Hepatocyte (in vitro differentiated cells): ENCODE measurements around the gene ARHGAP26.

Source experiments
- CTCF ChIP-seq: fragments of 200-600 bp; sonication (generic); IDR thresholded peaks from 2 replicates; pipeline ENCODE4 v1.5.1; 2016; ENCODE audit warnings: antibody characterized with exemption, mild to moderate bottlenecking; ENCODE audit not compliant: poor library complexity
- EZH2phosphoT487 ChIP-seq: fragments of 200-600 bp; sonication (generic); IDR thresholded peaks from one replicate; pipeline ENCODE4 v1.6.1; 2018; ENCODE audit warnings: antibody characterized with exemption, mild to moderate bottlenecking, low read depth, moderate library complexity; ENCODE audit not compliant: unreplicated experiment, severe bottlenecking

DNA sequence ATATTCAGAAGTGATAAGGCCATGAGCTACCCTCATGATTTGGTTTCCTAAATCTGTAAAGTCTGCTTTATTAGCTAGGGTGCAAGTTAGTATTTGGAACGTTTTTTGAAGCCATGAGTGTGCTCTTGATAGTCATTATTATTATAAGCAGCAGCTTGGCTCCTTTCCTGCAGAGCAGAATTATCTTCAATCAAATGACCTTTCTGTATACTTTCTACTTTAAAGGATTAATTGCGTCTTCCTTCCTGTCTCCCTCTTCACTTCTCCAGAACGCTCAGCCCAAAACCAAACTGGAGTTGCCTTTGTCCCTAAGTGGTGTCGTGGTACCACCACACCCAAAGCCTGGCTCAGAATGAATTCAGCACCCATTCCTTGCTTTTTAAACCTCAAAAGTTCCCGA is 211.3 kb downstream of the ARHGAP26 start:
- TF ChIP-seq CTCF (no peak), EZH2phosphoT487 (no peak)
